GM10248 (cell line): Measurements from ENCODE around the gene TMEM169.

ENCODE experiments used
- CTCF ChIA-PET: fragments of 300-600 bp; sonication (Branson Sonifier 250); formaldehyde crosslinking; extraction: SDS; loops from one replicate; lab custom pipeline; 2021; ENCODE audit warnings: antibody characterized with exemption; lab: Yijun Ruan, JAX
- POLR2A ChIA-PET: fragments of 350-650 bp; sonication (Branson Sonifier 250); formaldehyde crosslinking; extraction: SDS; loops from one replicate; lab custom pipeline; 2020; ENCODE audit warnings: antibody characterized with exemption; lab: Yijun Ruan, JAX
- DNase-seq: peaks from one replicate; pipeline ENCODE4 v3.0.0; 2012; ENCODE audit errors: extremely low spot score
- CTCF ChIP-seq: IDR thresholded peaks from 2 replicates; pipeline ENCODE4 v1.5.1; 2012; ENCODE audit warnings: mild to moderate bottlenecking, low read depth; ENCODE audit errors: extremely low read depth, missing control alignments, control extremely low read depth

Gene TMEM169

DNA sequence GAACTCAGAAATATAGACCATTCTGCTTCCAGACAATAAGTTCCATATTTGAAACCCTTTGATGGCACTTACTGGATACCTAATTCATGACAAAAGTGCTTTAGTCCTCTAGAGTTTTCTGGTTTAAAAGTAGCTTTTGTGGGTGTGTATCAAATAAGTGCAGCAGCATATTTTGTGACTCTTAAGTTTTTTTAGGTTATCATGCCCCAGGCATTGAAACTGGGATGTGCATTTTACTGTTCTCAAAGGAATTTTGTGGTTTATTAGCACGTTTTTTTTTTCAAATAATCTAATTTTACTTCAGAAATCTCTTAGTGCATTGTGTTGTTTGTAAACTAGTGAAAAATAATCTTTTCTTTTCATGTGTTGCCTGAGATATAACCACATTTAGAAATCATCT is 28.9 kb downstream of the TMEM169 start:
- DNase-seq = no peak
- TF ChIP-seq CTCF = no peak
- POLR2A ChIA-PET = interaction anchor here (1.0 kb wide), 1 partner anchor 27 kb away, joined by 3 read pairs; no protein-coding TSS in a partner anchor
- CTCF ChIA-PET = interaction anchor here (1.0 to 5.4 kb wide), 11 partner anchors 8 to 311 kb away, joined by 3 to 32 read pairs (median 6); no protein-coding TSS in a partner anchor

GRCh38 chr2:216111122-216111521 is 29.4 kb downstream of the TMEM169 start:
- POLR2A ChIA-PET = interaction anchor here (1.0 kb wide), 1 partner anchor 26 kb away, joined by 3 read pairs; no protein-coding TSS in a partner anchor
- CTCF ChIA-PET = interaction anchor here (1.0 to 5.4 kb wide), 10 partner anchors 10 to 310 kb away, joined by 3 to 32 read pairs (median 6); no protein-coding TSS in a partner anchor
- DNase-seq = no peak
- TF ChIP-seq CTCF = no peak

GRCh38 chr2:216112926-216113325 is 31.2 kb downstream of the TMEM169 start:
- no peak for DNase-seq
- no peak for TF ChIP-seq CTCF
- POLR2A ChIA-PET = interaction anchor here (1.2 kb wide), 1 partner anchor 11 kb away, joined by 3 read pairs; no protein-coding TSS in a partner anchor
- CTCF ChIA-PET = interaction anchor here (0.9 to 5.4 kb wide), 14 partner anchors 9 to 302 kb away, joined by 3 to 32 read pairs (median 4); no protein-coding TSS in a partner anchor

DNA sequence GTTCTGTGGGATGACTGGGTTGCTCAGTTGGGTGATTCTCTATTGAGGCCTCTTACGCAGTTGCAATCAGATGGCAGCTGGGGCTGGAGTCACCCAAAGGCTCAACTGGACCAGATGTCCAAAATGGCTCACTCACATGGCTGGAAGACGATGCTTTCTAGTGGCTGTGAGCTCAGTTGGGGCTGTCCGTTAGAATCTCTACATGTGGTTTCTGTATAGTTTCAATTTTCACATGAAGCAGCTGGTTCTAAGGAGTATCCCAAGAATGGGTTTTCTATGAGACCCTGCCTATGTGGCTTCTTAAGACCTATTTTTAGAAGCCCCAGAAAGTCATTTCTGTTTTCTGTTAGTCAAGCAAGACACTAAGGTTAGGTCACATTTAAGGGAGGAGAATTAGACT is 31.9 kb downstream of the TMEM169 start:
- CTCF ChIA-PET = interaction anchor here (0.9 to 5.4 kb wide), 22 partner anchors 9 to 406 kb away, joined by 3 to 32 read pairs (median 4); no protein-coding TSS in a partner anchor
- POLR2A ChIA-PET = interaction anchor here (1.2 to 1.5 kb wide), 2 partner anchors 10 to 96 kb away, joined by 3 to 4 read pairs; no protein-coding TSS in a partner anchor

DNA sequence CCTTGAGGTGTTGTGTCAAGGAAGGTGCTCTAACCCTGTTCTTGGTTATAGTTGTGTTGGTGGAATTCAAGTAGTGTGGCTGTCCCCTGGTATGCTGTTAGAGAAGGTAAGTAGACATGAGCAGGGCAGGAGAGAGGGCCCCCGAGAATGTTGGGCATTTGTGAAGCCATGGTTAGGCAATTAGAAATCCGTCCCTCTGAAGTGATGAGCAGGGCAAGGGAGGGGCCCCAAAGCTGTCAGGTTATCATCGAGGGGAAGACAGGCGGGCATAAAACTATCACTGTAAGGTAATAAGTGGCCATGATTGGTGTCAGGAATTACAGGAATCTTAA is 32.6 kb downstream of the TMEM169 start:
- CTCF ChIA-PET = interaction anchor here (0.6 to 2.8 kb wide), 35 partner anchors 10 to 405 kb away, joined by 3 to 25 read pairs (median 4); no protein-coding TSS in a partner anchor
- DNase-seq = no peak
- no peak for TF ChIP-seq CTCF
- POLR2A ChIA-PET = interaction anchor here (0.7 to 1.5 kb wide), 3 partner anchors 10 to 97 kb away, joined by 3 to 4 read pairs (median 3); no protein-coding TSS in a partner anchor

More for the DNA sequence above, 31.9 kb downstream of the TMEM169 start:
- no peak for TF ChIP-seq CTCF
- DNase-seq = peak; percentile 39

- CTCF ChIA-PET = interaction anchor here (0.6 to 2.8 kb wide), 35 partner anchors 9 to 405 kb away, joined by 3 to 25 read pairs (median 4); no protein-coding TSS in a partner anchor
- peak; percentile 76 for TF ChIP-seq CTCF
- POLR2A ChIA-PET = interaction anchor here (0.7 to 1.5 kb wide), 2 partner anchors 16 to 98 kb away, joined by 3 to 4 read pairs; no protein-coding TSS in a partner anchor
- peak; percentile 92 for DNase-seq
These were observed 33.2 kb downstream of the TMEM169 start for GRCh38 chr2:216114714-216115531.
